HL-60 (cell line): ENCODE data around the gene BTBD19.

Experiments used
- DNase-seq, 2 experiments: peaks; one replicate each; pipeline ENCODE4 v3.0.0-alpha.2; 2010 to 2020; ENCODE audit warnings: low read depth in 1 of 2, low spot score in 1 of 2
- H3K27ac ChIP-seq: fragments of 250-450 bp; sonication (Bioruptor Pico); replicated peaks from 2 replicates; pipeline ENCODE4 v1.5.1; 2020; ENCODE audit warnings: mild to moderate bottlenecking, moderate library complexity
- H3K27me3 ChIP-seq: fragments of 250-450 bp; sonication (Bioruptor Pico); 2 replicates; pipeline ENCODE4 v1.5.1; 2021; ENCODE audit warnings: mild to moderate bottlenecking, moderate library complexity; ENCODE audit not compliant: insufficient read depth, poor library complexity, severe bottlenecking
- H3K4me3 ChIP-seq: replicated peaks from 2 replicates; pipeline ENCODE4 v1.5.1; 2011; ENCODE audit warnings: mild to moderate bottlenecking, control low read depth, low read length; ENCODE audit not compliant: insufficient read depth
- GABPA ChIP-seq: IDR thresholded peaks from 2 replicates; pipeline ENCODE4 v1.6.1; 2012; ENCODE audit warnings: low read depth
- POLR2AphosphoS5 ChIP-seq: IDR thresholded peaks from 2 replicates; pipeline ENCODE4 v1.6.1; 2012; ENCODE audit warnings: low read depth
- SPI1 ChIP-seq: IDR thresholded peaks from 2 replicates; pipeline ENCODE4 v1.6.1; 2012; ENCODE audit warnings: low read depth, mild to moderate bottlenecking, borderline replicate concordance
- TF ChIP-seq, protein P1 (sequence below): IDR thresholded peaks from 2 replicates; pipeline ENCODE4 v1.6.1; 2012; ENCODE audit warnings: low read depth; ENCODE audit not compliant: insufficient replicate concordance
- TF ChIP-seq, protein P2 (sequence below): IDR thresholded peaks from one replicate; pipeline ENCODE4 v1.5.1; 2011; ENCODE audit warnings: low read length, control low read depth, inconsistent platforms; ENCODE audit not compliant: insufficient read depth

The BTBD19 gene

GRCh38 chr1:44848456-44849181 is 40.3 kb downstream of the BTBD19 start:
- Histone ChIP-seq H3K27ac (no peak overlapping the region), H3K4me3 (no peak overlapping the region), H3K27me3 (no peaks in the 10 kb centered on the region)
- TF ChIP-seq, protein P1, sequence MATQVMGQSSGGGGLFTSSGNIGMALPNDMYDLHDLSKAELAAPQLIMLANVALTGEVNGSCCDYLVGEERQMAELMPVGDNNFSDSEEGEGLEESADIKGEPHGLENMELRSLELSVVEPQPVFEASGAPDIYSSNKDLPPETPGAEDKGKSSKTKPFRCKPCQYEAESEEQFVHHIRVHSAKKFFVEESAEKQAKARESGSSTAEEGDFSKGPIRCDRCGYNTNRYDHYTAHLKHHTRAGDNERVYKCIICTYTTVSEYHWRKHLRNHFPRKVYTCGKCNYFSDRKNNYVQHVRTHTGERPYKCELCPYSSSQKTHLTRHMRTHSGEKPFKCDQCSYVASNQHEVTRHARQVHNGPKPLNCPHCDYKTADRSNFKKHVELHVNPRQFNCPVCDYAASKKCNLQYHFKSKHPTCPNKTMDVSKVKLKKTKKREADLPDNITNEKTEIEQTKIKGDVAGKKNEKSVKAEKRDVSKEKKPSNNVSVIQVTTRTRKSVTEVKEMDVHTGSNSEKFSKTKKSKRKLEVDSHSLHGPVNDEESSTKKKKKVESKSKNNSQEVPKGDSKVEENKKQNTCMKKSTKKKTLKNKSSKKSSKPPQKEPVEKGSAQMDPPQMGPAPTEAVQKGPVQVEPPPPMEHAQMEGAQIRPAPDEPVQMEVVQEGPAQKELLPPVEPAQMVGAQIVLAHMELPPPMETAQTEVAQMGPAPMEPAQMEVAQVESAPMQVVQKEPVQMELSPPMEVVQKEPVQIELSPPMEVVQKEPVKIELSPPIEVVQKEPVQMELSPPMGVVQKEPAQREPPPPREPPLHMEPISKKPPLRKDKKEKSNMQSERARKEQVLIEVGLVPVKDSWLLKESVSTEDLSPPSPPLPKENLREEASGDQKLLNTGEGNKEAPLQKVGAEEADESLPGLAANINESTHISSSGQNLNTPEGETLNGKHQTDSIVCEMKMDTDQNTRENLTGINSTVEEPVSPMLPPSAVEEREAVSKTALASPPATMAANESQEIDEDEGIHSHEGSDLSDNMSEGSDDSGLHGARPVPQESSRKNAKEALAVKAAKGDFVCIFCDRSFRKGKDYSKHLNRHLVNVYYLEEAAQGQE: no peak
- TF ChIP-seq POLR2AphosphoS5: no peak
- no peak for TF ChIP-seq SPI1
- TF ChIP-seq GABPA: no peak
- TF ChIP-seq, protein P2, sequence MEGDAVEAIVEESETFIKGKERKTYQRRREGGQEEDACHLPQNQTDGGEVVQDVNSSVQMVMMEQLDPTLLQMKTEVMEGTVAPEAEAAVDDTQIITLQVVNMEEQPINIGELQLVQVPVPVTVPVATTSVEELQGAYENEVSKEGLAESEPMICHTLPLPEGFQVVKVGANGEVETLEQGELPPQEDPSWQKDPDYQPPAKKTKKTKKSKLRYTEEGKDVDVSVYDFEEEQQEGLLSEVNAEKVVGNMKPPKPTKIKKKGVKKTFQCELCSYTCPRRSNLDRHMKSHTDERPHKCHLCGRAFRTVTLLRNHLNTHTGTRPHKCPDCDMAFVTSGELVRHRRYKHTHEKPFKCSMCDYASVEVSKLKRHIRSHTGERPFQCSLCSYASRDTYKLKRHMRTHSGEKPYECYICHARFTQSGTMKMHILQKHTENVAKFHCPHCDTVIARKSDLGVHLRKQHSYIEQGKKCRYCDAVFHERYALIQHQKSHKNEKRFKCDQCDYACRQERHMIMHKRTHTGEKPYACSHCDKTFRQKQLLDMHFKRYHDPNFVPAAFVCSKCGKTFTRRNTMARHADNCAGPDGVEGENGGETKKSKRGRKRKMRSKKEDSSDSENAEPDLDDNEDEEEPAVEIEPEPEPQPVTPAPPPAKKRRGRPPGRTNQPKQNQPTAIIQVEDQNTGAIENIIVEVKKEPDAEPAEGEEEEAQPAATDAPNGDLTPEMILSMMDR: no peak
- DNase-seq: no peak

GRCh38 chr1:44849575-44850132 is 41.3 kb downstream of the BTBD19 start:
- TF ChIP-seq GABPA (no peak), POLR2AphosphoS5 (no peak), SPI1 (no peak)
- TF ChIP-seq, protein P1: no peak
- TF ChIP-seq, protein P2: no peak
- no peaks in the 10 kb centered on the region for H3K27me3 ChIP-seq
- no peak for DNase-seq
- H3K27ac ChIP-seq: no peak overlapping the region
- no peak overlapping the region for H3K4me3 ChIP-seq

- Histone ChIP-seq H3K4me3 (no peak overlapping the region), H3K27ac (no peak overlapping the region), H3K27me3 (no peaks in the 10 kb centered on the region)
- TF ChIP-seq SPI1 (no peak), POLR2AphosphoS5 (no peak), GABPA (no peak)
- TF ChIP-seq, protein P1: no peak
- TF ChIP-seq, protein P2: no peak
- DNase-seq: no peak
These were observed 43.0 kb downstream of the BTBD19 start for GRCh38 chr1:44851308-44851707.
